ENCODE results near the gene ZMAT5.

DNA sequence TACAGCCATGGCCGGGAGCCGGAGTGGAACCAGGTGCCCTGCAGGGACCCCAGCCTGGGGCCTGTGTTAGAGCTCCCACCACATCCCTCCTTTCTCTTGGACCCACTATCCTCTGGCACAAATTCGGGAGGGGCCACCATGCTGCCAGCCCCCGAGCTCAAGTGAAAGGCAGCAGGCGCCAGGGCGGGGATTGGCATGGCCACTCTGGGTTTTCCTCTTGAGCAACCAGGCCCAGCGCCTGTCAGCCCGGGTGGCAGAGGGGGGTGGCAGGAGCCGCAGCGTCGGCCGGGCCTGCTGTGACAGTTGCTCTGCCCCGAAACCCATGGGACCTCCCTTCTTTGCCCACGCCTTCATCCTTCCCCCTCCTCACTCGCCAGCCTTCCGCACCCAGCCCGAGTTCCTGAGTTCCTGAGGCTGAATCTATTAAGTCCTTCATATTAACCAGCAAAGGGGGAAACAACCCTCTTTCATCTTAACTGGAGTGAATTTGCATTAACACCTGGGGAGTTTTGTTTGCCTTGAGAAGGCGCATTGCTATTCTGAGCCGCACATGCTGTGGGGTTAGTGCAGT lies 63.8 kb downstream of the ZMAT5 start:
- TF ChIP-seq, protein P1, sequence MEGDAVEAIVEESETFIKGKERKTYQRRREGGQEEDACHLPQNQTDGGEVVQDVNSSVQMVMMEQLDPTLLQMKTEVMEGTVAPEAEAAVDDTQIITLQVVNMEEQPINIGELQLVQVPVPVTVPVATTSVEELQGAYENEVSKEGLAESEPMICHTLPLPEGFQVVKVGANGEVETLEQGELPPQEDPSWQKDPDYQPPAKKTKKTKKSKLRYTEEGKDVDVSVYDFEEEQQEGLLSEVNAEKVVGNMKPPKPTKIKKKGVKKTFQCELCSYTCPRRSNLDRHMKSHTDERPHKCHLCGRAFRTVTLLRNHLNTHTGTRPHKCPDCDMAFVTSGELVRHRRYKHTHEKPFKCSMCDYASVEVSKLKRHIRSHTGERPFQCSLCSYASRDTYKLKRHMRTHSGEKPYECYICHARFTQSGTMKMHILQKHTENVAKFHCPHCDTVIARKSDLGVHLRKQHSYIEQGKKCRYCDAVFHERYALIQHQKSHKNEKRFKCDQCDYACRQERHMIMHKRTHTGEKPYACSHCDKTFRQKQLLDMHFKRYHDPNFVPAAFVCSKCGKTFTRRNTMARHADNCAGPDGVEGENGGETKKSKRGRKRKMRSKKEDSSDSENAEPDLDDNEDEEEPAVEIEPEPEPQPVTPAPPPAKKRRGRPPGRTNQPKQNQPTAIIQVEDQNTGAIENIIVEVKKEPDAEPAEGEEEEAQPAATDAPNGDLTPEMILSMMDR (IDR thresholded peaks at IDR 0.05) = no peak
- no peak for TF ChIP-seq POLR2A (IDR thresholded peaks at IDR 0.05)
